Dendritic cell treated with granulocyte-macrophage colony-stimulating factor and Interleukin-4, amounts not matched to agents 40 ng/mL and 50 ng/mL, for 4 days (primary cell): ENCODE measurements around the gene CDYL.
"Not testable (repeated sequence)": the region's sequence is repeated elsewhere in the genome, so short reads cannot be mapped to it uniquely, and the experiment has no call there.

ENCODE experiments used
- H3K27ac Mint-ChIP-seq: one replicate; pipeline ENCODE4 v1.8.0; 2022; ENCODE audit warnings: mild to moderate bottlenecking, mixed read lengths
- H3K27me3 Mint-ChIP-seq: one replicate; pipeline ENCODE4 v1.8.0; 2022; ENCODE audit warnings: mild to moderate bottlenecking, mixed read lengths
- H3K36me3 Mint-ChIP-seq: one replicate; pipeline ENCODE4 v1.8.0; 2022; ENCODE audit warnings: low read depth, mixed read lengths
- H3K4me1 Mint-ChIP-seq: one replicate; pipeline ENCODE4 v1.8.0; 2022; ENCODE audit warnings: low read depth, mixed read lengths
- H3K4me3 Mint-ChIP-seq: one replicate; pipeline ENCODE4 v1.8.0; 2022; ENCODE audit warnings: mild to moderate bottlenecking, moderate library complexity, mixed read lengths
- H3K9me3 Mint-ChIP-seq: one replicate; pipeline ENCODE4 v1.8.0; 2022; ENCODE audit warnings: mixed read lengths
- intact Hi-C: fragments of 100-400 bp; cut with micrococcal nuclease; formaldehyde crosslinking; loops from one replicate; pipeline ENCODE4 v1.15.0; 2022

CDYL gene

DNA sequence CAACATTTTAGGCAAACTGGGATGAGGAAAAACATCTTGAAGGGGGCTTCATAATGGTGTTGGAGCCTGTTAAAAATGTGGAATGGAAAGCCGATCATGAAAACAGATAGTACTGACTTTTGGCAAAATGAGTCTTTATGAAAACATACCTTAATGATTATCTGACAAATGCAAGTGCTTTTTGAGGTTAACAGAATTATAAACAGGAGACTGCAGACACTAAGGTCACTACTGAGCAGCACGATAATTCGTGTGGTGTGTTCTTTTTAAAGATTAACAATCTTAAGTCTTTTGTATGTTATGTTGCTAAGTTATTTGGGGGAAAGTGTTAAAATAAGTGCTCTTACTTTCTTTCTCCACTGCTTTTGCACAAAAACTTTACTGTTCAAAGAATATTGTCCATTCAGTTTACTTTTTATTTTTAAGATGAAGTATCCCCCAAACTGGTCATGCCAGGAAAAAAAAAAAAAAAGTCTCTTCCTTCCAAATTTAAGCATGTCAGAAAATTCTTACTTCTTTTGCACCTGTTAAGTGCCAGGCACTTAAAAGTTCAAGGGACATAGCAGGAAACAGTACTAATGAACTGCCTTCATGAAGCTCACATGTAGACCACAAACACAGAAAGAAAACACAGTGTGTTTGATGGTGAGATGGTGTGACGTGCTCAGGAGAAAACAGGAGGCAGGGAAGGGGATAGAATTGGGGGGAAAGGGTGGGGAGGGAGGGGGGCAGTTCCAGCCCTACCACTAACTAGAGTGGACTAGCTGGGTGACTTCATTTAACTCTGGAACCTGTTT, 73.2 kb downstream of the CDYL start:
- Mint-ChIP-seq H3K27ac (no peak overlapping the region), H3K27me3 (no peaks in the 10 kb centered on the region), H3K36me3 (peaks cover 2% of the 10 kb centered on the region), H3K4me1 (peaks cover 22% of the 10 kb centered on the region), H3K4me3 (no peak overlapping the region), H3K9me3 (peaks cover 12% of the 10 kb centered on the region)
- intact Hi-C loops, result no loop called here

DNA sequence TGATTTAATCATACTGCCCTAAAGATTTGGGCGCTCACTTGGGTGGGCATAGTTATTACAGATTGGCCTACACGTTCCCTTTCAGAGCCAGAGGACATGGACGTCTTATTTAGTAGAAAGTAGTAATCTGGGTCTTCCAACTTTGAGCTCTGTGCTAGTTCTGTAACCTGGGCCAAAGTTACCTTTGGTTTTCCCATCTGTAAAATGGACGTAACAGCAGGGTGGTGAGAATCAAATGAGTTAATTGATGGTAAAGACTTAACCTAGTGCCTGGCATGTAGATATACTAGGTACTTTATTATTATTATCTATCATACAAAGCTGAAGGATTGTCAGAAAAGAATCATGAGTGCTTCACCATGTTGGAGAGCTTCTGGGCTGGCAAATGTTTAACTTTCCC, 74.8 kb downstream of the CDYL start:
- peaks cover 28% of the 10 kb centered on the region for H3K4me1 Mint-ChIP-seq
- peaks cover 6% of the 10 kb centered on the region for H3K36me3 Mint-ChIP-seq
- H3K9me3 Mint-ChIP-seq, result peaks cover 10% of the 10 kb centered on the region
- H3K27ac Mint-ChIP-seq, result no peak overlapping the region
- intact Hi-C loops, result no loop called here
- H3K27me3 Mint-ChIP-seq, result no peaks in the 10 kb centered on the region
- H3K4me3 Mint-ChIP-seq, result no peak overlapping the region

DNA sequence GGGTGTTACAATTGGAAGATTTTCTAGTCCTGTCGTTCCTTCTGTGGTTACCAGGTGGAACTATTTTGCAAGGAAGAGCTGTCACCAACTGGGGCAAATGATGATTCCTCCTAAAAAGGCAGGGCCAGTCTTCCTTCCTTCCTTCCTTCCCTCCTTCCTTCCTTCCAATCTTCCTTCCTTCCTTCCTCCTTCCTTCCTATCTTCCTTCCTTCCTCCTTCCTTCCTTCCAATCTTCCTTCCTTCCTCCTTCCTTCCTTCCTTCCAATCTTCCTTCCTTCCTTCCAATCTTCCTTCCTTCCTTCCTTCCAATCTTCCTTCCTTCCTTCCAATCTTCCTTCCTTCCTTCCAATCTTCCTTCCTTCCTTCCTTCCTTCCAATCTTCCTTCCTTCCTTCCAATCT, 76.0 kb downstream of the CDYL start:
- H3K4me3 Mint-ChIP-seq, H3K9me3 Mint-ChIP-seq, H3K36me3 Mint-ChIP-seq, H3K27ac Mint-ChIP-seq, H3K27me3 Mint-ChIP-seq, intact Hi-C loops: not testable (repeated sequence)
- H3K4me1 Mint-ChIP-seq, result peaks cover 34% of the 10 kb centered on the region

DNA sequence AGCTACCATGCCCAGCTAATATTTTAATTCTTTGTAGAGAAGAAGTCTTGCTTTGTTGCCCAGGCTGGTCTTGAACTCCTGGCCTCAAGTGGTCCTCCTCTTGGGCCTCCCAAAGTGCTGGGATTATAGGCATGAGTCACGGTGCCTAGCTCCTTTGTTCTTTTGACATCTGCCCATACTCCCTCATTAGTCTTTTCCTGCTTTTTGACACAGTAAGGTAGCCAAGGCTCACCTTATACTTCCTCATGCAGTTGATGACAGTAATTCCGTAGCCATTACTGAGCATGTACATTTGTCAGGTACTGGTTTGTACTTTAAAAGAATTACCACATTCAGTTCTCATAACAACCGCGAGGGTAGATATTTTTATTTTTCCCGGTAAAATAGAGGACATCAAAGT, 76.7 kb downstream of the CDYL start:
- H3K27ac Mint-ChIP-seq, result no peak overlapping the region
- peaks cover 6% of the 10 kb centered on the region for H3K36me3 Mint-ChIP-seq
- no peaks in the 10 kb centered on the region for H3K27me3 Mint-ChIP-seq
- intact Hi-C loops, result no loop called here
- peaks cover 10% of the 10 kb centered on the region for H3K9me3 Mint-ChIP-seq
- H3K4me1 Mint-ChIP-seq, result peaks cover 38% of the 10 kb centered on the region
- H3K4me3 Mint-ChIP-seq, result no peak overlapping the region

DNA sequence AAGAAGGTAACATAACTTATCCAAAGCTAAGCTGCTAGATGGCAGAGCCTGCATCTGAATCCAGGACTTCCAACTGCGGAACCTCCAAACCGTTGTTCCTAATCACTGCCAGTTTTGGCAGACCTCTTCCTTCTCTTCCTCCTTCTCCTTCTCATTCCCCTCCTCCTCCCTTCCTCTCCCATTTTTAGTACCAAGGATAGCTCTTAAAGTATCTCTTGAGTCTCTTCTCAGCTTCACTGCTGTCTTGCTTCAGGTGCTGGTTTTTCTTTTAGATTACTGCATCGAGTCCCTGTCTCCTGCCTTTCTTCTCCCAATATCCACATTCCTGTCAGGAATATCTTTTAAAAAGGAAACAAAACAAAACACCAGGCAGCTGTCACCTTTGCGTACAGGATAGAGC, 77.1 kb downstream of the CDYL start:
- no peak overlapping the region for H3K4me3 Mint-ChIP-seq
- intact Hi-C loops, result no loop called here
- H3K27me3 Mint-ChIP-seq, result no peaks in the 10 kb centered on the region
- H3K27ac Mint-ChIP-seq, result no peak overlapping the region
- peaks cover 10% of the 10 kb centered on the region for H3K9me3 Mint-ChIP-seq
- peaks cover 6% of the 10 kb centered on the region for H3K36me3 Mint-ChIP-seq
- H3K4me1 Mint-ChIP-seq, result peaks cover 42% of the 10 kb centered on the region

DNA sequence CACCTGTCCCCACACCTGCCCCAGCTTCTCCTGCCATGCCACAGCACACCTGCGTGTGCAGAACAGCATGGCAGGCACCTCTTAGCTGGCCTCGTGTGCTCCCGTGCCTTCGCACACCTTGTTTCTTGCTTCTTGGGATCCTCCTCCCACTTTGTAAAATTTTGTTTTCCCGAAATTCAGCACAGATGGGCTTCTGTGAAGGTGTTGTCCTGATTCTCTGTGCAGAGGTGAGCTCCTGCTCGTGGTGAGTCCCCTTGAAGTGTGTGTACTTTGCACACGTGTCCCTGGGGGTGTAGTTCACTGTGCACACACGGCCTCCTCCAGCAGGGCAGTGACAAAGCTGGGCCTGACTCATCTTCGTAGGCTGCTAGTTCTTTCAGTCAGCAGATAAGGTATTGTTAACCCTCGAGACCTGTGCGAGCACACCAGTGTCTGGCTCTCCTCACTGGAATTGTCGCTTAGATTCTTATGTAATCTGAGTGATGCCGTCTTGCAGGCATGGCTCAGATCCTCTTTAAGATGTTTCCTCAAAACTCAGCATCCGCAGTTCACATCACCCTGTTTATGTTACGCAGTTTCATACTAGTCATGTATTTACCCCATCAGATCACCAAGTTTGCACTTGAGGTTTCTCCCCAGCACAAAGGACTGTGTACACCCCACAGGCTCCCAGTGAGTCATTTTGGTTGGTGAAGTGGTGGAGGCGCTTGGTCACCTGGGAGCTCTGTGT, 77.7 kb downstream of the CDYL start:
- Mint-ChIP-seq H3K27ac (no peak overlapping the region), H3K27me3 (no peaks in the 10 kb centered on the region), H3K36me3 (peaks cover 6% of the 10 kb centered on the region), H3K4me1 (peaks cover 48% of the 10 kb centered on the region), H3K9me3 (peaks cover 10% of the 10 kb centered on the region), H3K4me3 (no peak overlapping the region)
- intact Hi-C loops, result no loop called here

DNA sequence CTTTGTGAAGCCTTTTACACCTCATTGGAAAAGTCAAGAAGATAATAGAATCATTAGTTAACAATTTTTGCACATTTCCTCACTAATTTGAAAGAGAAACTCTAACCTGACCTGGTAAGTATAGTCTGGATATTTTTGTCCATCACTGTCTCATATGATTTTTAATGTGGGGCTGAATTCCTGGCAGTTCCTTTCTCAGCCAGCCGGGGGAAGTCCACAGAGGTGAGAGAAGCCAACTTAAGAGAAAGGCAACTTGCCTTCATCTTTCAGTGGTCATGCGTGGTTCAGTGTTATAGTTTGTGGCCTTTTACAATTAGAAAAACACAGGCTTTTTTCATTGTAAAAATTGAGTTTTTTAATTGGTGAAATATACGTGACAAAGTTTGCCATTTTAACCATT, 80.6 kb downstream of the CDYL start:
- no peak overlapping the region for H3K4me3 Mint-ChIP-seq
- H3K27me3 Mint-ChIP-seq, result no peaks in the 10 kb centered on the region
- peaks cover 6% of the 10 kb centered on the region for H3K36me3 Mint-ChIP-seq
- H3K27ac Mint-ChIP-seq, result no peak overlapping the region
- peaks cover 66% of the 10 kb centered on the region for H3K4me1 Mint-ChIP-seq
- peaks cover 10% of the 10 kb centered on the region for H3K9me3 Mint-ChIP-seq
- intact Hi-C loops, result no loop called here

DNA sequence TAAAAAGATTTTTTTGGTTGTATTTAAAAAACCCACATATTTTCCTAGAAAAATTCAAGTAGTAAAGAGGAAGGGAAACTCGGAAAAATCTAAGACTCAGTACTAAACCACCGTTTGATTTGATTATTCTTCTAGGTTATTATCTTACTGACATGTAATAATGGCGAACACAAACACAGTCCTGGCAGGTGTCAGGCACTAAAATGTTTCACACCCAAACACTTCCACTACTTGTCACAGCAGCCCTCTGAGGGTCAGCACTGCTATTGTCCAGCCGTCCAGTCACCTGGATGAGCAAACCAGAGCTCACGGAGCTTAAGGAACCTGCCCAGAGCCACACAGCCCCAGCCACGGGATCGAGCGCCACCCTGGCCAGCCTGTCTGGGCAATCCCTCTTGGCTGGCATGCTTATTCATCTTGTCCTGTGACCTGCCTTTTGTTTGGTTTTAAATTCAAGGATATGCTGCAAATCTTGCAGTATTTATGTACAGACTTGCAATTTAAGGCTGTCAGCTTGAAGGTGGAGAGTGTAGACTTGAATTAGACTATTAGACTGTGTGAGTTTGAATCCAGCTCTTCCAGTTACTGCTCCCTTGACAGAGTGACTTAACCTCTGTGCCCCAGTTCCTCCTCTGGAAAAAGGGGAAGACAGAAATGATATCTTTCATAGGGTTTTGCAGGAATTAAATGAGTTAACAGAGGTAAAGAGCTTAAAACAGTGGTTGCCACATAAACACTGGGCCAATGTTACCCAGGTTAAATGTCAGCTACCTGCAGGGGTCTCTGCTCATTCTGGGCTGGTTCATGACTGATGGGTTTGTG, 82.2 kb downstream of the CDYL start:
- H3K4me3 Mint-ChIP-seq, result no peak overlapping the region
- intact Hi-C loops, result no loop called here
- no peaks in the 10 kb centered on the region for H3K27me3 Mint-ChIP-seq
- peaks cover 67% of the 10 kb centered on the region for H3K4me1 Mint-ChIP-seq
- peak overlapping the region; percentile 14 for H3K27ac Mint-ChIP-seq
- peaks cover 6% of the 10 kb centered on the region for H3K36me3 Mint-ChIP-seq
- H3K9me3 Mint-ChIP-seq, result peaks cover under 1% of the 10 kb centered on the region

DNA sequence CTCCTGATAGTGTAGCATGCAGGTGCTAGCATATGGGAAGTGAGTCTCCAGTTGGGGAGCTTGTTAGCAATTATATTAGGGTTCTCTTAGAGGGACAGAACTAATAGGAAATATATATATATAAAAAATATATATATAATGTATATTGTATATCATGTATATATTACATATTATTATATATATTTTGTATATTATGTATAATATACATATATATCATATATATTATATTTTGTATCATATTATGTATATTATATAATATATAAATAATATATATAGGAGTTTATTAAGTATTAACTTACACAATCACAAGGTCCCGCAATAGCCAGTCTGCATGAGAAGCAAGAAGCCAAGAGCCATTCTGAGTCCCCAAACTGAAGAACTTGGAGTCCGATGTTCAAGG, 84.2 kb downstream of the CDYL start:
- H3K27ac Mint-ChIP-seq, result no peak overlapping the region
- intact Hi-C loops, result no loop called here
- H3K9me3 Mint-ChIP-seq, result peaks cover 21% of the 10 kb centered on the region
- peaks cover 70% of the 10 kb centered on the region for H3K4me1 Mint-ChIP-seq
- peaks cover 18% of the 10 kb centered on the region for H3K36me3 Mint-ChIP-seq
- no peak overlapping the region for H3K4me3 Mint-ChIP-seq
- no peaks in the 10 kb centered on the region for H3K27me3 Mint-ChIP-seq

DNA sequence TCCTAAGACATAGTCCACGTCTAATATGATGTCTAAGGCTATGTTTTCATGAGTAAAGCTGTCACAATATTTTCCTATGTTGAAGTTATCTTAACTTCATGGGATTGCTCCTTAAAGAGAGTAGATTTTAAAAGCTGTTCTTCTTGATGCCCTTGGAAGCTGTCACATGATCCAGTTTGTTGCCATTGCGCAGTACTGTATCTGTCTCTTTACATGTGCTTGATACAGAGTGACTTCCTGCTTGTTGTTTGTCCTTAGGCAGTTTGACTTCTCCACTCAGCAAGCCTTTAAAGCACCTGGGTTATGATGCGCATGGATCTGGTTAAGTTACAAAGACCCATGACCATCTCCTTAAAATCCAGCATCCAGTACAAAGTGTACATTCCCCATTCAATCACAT, 85.4 kb downstream of the CDYL start:
- Mint-ChIP-seq H3K27ac (no peak overlapping the region), H3K4me3 (no peak overlapping the region), H3K4me1 (peaks cover 61% of the 10 kb centered on the region), H3K36me3 (peaks cover 21% of the 10 kb centered on the region), H3K27me3 (no peaks in the 10 kb centered on the region), H3K9me3 (peaks cover 26% of the 10 kb centered on the region)
- intact Hi-C loops, result no loop called here

DNA sequence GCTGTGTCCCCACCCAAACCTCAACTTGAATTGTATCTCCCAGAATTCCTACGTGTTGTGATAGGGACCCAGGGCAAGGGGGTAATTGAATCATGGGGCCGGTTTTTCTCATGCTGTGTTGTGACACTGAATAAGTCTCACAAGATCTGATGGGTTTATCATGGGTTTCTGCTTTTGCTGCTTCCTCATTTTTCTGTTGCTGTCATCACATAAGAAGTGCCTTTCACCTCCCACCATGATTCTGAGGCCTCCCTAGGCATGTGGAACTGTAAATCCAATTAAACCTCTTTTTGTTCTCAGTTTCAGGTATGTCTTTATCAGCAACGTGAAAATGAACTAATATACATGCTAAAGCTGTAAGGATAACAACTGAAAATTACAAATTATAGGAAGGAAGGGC, 88.3 kb downstream of the CDYL start:
- Mint-ChIP-seq H3K4me1 (peaks cover 32% of the 10 kb centered on the region), H3K27me3 (no peaks in the 10 kb centered on the region), H3K9me3 (peaks cover 41% of the 10 kb centered on the region), H3K27ac (peak overlapping the region; percentile 16), H3K36me3 (peaks cover 34% of the 10 kb centered on the region), H3K4me3 (no peak overlapping the region)
- intact Hi-C loops, result no loop called here

DNA sequence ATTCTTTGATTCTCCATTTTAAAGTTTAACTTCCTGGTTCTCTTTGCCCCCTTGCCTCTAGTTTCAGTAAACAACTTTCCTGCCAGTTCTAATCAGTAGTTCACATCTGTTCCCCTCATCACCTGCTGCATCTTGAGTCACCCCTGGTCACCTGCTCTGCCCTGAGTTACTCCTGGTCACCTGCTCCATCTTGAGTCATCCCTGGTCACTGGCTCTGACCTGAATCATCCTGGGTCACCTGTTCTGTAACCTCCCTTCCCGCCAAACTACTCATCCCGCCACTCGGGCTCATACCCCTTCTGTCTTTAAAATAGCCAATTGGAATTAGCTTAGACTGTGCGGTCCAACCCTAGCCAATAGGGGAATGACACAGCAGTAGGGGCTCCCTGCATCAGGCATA, 88.8 kb downstream of the CDYL start:
- peaks cover 41% of the 10 kb centered on the region for H3K9me3 Mint-ChIP-seq
- H3K27ac Mint-ChIP-seq, result peak overlapping the region; percentile 16
- H3K27me3 Mint-ChIP-seq, intact Hi-C loops, H3K4me3 Mint-ChIP-seq: not testable (repeated sequence)
- H3K36me3 Mint-ChIP-seq, result peaks cover 34% of the 10 kb centered on the region
- peaks cover 31% of the 10 kb centered on the region for H3K4me1 Mint-ChIP-seq

DNA sequence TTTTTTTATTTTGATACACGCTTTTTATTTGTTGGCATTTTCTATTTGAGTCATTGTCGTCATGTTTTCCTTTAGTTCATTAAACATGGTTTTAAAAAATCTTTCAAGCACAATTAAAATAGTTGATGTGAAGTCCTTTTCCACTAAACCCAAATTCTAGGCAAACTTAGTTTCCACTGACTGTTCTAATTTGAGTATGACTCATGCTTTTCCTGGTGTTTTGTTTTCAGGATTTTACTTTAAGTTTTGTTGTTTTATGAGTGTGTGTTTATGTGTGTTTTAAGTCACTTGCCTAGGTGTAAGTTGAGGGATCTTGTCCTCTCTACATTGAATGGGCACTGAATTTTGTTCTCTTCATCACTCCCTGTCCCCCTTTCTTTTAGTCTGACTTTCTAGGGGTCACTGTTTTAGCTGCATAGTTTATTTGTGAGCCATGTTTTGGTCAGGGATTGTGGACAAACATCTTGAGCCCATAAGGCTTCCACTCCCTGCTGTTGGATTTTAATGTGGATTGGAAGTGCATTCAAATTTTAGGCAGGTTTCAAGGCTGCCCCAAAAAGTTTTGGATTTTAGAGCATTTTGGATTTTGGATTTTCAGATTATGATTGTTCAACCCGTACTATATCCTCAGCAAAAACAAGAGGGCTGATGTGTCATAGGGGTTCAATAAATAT, 94.8 kb downstream of the CDYL start:
- no peak overlapping the region for H3K4me3 Mint-ChIP-seq
- no peak overlapping the region for H3K27ac Mint-ChIP-seq
- no peaks in the 10 kb centered on the region for H3K27me3 Mint-ChIP-seq
- intact Hi-C loops, result no loop called here
- peaks cover 15% of the 10 kb centered on the region for H3K4me1 Mint-ChIP-seq
- H3K36me3 Mint-ChIP-seq, result peaks cover 13% of the 10 kb centered on the region
- peaks cover 16% of the 10 kb centered on the region for H3K9me3 Mint-ChIP-seq
